Memory B cell (primary cell): Measurements from ENCODE around the gene RPL19.
A peak's percentile ranks its signal among the peaks of the same experiment; 100 is the strongest.

Experiments
- ATAC-seq: fragments of 150-1000 bp; cut with Tn5 transposase; 2 replicates; pipeline ENCODE4 v1.10.0; 2021; ENCODE audit warnings: low read depth, mild to moderate bottlenecking, moderate library complexity
- DNase-seq, 2 donors: peaks; one replicate each; pipeline ENCODE4 v3.0.0; 2022; ENCODE audit warnings: low spot score in 2 of 2
- H3K27ac Mint-ChIP-seq: one replicate; pipeline ENCODE4 v1.8.0; 2022; ENCODE audit warnings: mild to moderate bottlenecking, moderate library complexity, mixed read lengths
- H3K27me3 Mint-ChIP-seq: one replicate; pipeline ENCODE4 v1.8.0; 2022; ENCODE audit warnings: mixed read lengths
- H3K36me3 Mint-ChIP-seq: one replicate; pipeline ENCODE4 v1.8.0; 2022; ENCODE audit warnings: mild to moderate bottlenecking, mixed read lengths
- H3K4me1 Mint-ChIP-seq: one replicate; pipeline ENCODE4 v1.8.0; 2022; ENCODE audit warnings: mixed read lengths
- H3K4me3 Mint-ChIP-seq: one replicate; pipeline ENCODE4 v1.8.0; 2022; ENCODE audit warnings: mild to moderate bottlenecking, moderate library complexity, mixed read lengths
- H3K9me3 Mint-ChIP-seq: one replicate; pipeline ENCODE4 v1.8.0; 2022; ENCODE audit warnings: mixed read lengths

Gene RPL19

GRCh38 chr17:39181303-39181702 is 18.8 kb upstream of the RPL19 start:
- no peak for ATAC-seq
- no peak overlapping the region for H3K27ac Mint-ChIP-seq
- no peaks in the 10 kb centered on the region for H3K9me3 Mint-ChIP-seq
- DNase-seq: no peak
- no peaks in the 10 kb centered on the region for H3K27me3 Mint-ChIP-seq
- no peak overlapping the region for H3K4me3 Mint-ChIP-seq
- H3K4me1 Mint-ChIP-seq: no peaks in the 10 kb centered on the region
- H3K36me3 Mint-ChIP-seq: peaks cover 6% of the 10 kb centered on the region

GRCh38 chr17:39183045-39183444 is 17.0 kb upstream of the RPL19 start:
- Mint-ChIP-seq H3K27me3 (no peaks in the 10 kb centered on the region), H3K27ac (no peak overlapping the region), H3K36me3 (peaks cover 6% of the 10 kb centered on the region), H3K9me3 (no peaks in the 10 kb centered on the region), H3K4me1 (no peaks in the 10 kb centered on the region), H3K4me3 (no peak overlapping the region)
- ATAC-seq (no peak), DNase-seq (no peak)

DNA sequence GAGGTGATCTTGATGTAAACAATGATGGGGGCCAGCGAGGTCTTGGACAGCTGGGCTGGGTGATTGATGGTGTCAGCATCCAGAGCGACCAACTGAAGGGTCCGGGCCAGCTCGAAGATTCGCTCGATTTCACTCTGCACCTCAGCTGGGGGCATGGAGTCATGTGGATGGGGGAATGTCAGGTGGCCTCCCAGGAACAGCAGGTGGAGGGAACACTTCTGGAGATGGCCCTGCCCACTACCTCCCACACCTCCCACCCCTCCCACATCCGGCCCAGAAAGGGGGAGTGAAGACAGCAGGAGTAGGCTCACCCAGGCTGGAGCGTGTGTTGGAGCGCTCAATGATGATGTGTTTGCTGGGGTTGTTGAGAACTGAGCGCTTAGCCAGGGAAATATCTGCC is 16.4 kb upstream of the RPL19 start:
- Mint-ChIP-seq H3K4me3 (no peak overlapping the region), H3K27me3 (no peaks in the 10 kb centered on the region), H3K27ac (no peak overlapping the region), H3K4me1 (no peaks in the 10 kb centered on the region), H3K9me3 (no peaks in the 10 kb centered on the region), H3K36me3 (peaks cover 6% of the 10 kb centered on the region)
- DNase-seq: no peak
- no peak for ATAC-seq

DNA sequence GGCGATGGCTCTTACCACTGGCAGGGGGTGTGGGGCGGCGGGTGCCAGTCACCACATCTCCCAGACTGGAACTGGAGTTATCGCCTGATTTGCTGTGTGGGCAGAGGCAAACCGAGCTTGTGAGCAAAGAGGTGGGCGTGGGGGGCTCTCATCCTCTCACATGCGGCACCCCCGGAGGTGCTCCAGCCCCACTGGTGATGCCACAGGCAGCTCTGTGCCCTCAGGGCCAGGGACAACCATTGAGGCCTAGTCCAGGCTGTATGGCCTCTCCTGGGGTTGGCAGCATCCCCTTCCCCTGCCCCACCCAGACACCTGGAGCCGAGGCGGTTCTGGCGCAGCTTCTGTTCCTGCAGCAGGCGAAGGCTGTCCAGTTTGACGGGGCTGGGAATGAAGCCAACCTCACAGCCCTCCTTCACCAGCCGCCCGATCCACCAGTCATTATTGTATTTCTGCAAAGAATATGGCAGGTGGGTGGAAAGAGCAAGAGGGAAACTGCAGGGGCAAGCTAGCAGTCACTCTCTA is 13.5 kb upstream of the RPL19 start:
- Mint-ChIP-seq H3K27ac (no peak overlapping the region), H3K4me1 (no peaks in the 10 kb centered on the region), H3K4me3 (no peak overlapping the region), H3K36me3 (peaks cover 6% of the 10 kb centered on the region), H3K9me3 (no peaks in the 10 kb centered on the region), H3K27me3 (no peaks in the 10 kb centered on the region)
- DNase-seq (no peak), ATAC-seq (no peak)

- no peak for ATAC-seq
- Mint-ChIP-seq H3K9me3 (no peaks in the 10 kb centered on the region), H3K27me3 (no peaks in the 10 kb centered on the region), H3K36me3 (peaks cover 6% of the 10 kb centered on the region), H3K4me1 (no peaks in the 10 kb centered on the region), H3K4me3 (no peak overlapping the region), H3K27ac (no peak overlapping the region)
- no peak for DNase-seq
These were observed 12.8 kb upstream of the RPL19 start for GRCh38 chr17:39187152-39187830.

DNA sequence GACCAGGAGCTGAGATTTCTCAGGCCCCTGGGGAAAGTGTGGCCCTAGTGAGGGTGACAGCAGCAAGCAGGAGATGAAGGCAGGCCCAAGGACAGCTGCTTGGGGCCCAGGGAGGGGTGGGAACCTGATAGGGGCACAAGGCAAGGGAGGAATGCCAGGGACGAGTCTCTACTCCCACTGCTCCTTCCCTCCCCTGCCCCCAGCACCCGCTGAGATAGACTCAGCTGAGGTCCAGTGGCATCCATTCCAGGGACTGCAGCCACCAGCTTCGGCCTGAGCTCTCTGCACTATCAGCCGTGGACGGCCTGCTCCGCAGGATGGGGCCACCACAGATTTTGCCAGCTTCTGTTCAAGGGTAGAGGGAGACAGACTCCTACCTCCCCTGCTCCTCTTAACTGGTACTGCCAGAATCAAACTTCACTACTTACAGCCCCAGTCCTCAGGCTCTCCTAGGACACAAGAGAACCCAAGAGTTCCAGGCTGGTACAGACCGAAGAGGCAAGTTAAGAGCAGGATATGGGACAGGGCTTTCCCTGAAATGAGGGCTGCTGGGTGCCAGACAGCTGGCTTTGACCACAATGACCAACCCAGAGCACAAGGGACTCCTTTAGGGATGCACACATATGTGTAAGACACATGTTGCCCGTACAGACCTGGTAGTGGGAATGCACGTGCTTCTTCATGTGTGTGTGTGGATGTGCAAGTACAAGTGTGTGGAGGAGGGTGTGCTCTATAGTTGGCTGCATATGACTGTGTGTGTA is 8.2 kb upstream of the RPL19 start:
- DNase-seq (no peak), ATAC-seq (no peak)
- Mint-ChIP-seq H3K4me1 (peaks cover 13% of the 10 kb centered on the region), H3K9me3 (no peaks in the 10 kb centered on the region), H3K27ac (no peak overlapping the region), H3K27me3 (no peaks in the 10 kb centered on the region), H3K36me3 (no peaks in the 10 kb centered on the region), H3K4me3 (no peak overlapping the region)

- H3K4me3 Mint-ChIP-seq: no peak overlapping the region
- ATAC-seq (no peak), DNase-seq (no peak)
- no peak overlapping the region for H3K27ac Mint-ChIP-seq
- H3K4me1 Mint-ChIP-seq: peaks cover 14% of the 10 kb centered on the region
- no peaks in the 10 kb centered on the region for H3K27me3 Mint-ChIP-seq
- H3K9me3 Mint-ChIP-seq: no peaks in the 10 kb centered on the region
- no peaks in the 10 kb centered on the region for H3K36me3 Mint-ChIP-seq
These were observed 7.2 kb upstream of the RPL19 start for GRCh38 chr17:39192901-39193300.

GRCh38 chr17:39193346-39193745 is 6.7 kb upstream of the RPL19 start:
- no peak overlapping the region for H3K27ac Mint-ChIP-seq

DNA sequence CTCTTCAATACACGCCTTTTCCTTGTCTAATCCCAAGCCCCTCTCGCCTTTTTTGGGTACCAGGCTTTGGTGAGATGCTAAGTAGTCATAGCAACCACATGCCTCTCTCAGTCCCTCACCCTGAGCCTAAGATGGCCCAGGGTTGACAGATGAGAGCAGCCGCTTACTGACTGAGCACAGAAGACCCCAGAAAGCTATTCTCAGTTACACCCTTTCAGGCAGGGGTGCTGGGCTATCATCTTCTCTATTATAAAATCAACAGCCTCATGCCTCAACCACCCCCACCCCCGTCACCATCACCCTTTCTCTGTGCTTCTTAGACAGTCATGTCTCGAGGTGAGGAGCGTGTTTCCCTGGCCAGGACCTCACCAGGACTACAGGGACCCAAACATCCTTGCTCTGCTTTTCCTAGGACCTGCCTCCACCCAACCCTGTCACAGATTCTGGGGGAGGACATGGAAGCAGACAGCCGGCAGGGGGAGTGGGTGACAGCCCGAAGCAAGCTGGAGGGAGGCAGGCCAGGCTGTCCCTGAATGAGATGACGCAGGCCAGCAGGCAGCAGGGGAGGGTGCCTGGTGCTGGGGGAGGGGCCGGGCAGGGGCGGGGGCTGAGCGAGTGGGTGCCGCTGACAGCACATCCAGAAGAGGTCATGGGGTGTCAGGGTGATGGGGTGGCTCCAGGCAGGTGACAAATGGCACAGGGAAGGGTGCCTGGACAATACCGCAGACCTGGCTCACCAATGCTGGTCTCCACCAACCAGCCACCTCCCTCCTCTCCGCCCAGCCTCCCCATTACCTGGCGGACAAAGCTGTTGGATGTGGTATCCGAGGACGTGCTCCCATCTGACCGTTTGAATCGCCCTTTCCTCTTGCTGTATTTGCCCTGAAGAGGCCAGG is 5.7 kb upstream of the RPL19 start:
- Mint-ChIP-seq H3K27me3 (no peaks in the 10 kb centered on the region), H3K36me3 (no peaks in the 10 kb centered on the region), H3K4me1 (peaks cover 17% of the 10 kb centered on the region), H3K27ac (no peak overlapping the region), H3K4me3 (no peak overlapping the region), H3K9me3 (no peaks in the 10 kb centered on the region)
- no peak for DNase-seq
- ATAC-seq: no peak

More at GRCh38 chr17:39193346-39193745, 6.7 kb upstream of the RPL19 start:
- no peak for ATAC-seq
- no peaks in the 10 kb centered on the region for H3K36me3 Mint-ChIP-seq
- no peaks in the 10 kb centered on the region for H3K9me3 Mint-ChIP-seq
- no peak for DNase-seq
- H3K4me1 Mint-ChIP-seq: peaks cover 14% of the 10 kb centered on the region
- no peak overlapping the region for H3K4me3 Mint-ChIP-seq
- H3K27me3 Mint-ChIP-seq: no peaks in the 10 kb centered on the region

GRCh38 chr17:39194985-39195524 is 5.0 kb upstream of the RPL19 start:
- Mint-ChIP-seq H3K36me3 (no peaks in the 10 kb centered on the region), H3K27ac (no peak overlapping the region), H3K27me3 (no peaks in the 10 kb centered on the region), H3K9me3 (no peaks in the 10 kb centered on the region), H3K4me1 (peaks cover 22% of the 10 kb centered on the region), H3K4me3 (no peak overlapping the region)
- DNase-seq (no peak), ATAC-seq (no peak)

- peak overlapping the region; percentile 51 for H3K27ac Mint-ChIP-seq
These were observed 4.4 kb upstream of the RPL19 start for GRCh38 chr17:39195568-39196160.

GRCh38 chr17:39196241-39196807 is 3.8 kb upstream of the RPL19 start:
- ATAC-seq (no peak), DNase-seq (no peak)
- Mint-ChIP-seq H3K4me1 (peaks cover 25% of the 10 kb centered on the region), H3K4me3 (peak overlapping the region; percentile 39), H3K27ac (peak overlapping the region; percentile 51), H3K27me3 (no peaks in the 10 kb centered on the region), H3K36me3 (peaks cover 4% of the 10 kb centered on the region), H3K9me3 (no peaks in the 10 kb centered on the region)

More at GRCh38 chr17:39195568-39196160, 4.4 kb upstream of the RPL19 start:
- Mint-ChIP-seq H3K36me3 (peaks cover 1% of the 10 kb centered on the region), H3K9me3 (no peaks in the 10 kb centered on the region), H3K27me3 (no peaks in the 10 kb centered on the region), H3K4me1 (peaks cover 22% of the 10 kb centered on the region), H3K4me3 (peak overlapping the region; percentile 24)
- peak; percentile 30 for ATAC-seq
- no peak for DNase-seq

DNA sequence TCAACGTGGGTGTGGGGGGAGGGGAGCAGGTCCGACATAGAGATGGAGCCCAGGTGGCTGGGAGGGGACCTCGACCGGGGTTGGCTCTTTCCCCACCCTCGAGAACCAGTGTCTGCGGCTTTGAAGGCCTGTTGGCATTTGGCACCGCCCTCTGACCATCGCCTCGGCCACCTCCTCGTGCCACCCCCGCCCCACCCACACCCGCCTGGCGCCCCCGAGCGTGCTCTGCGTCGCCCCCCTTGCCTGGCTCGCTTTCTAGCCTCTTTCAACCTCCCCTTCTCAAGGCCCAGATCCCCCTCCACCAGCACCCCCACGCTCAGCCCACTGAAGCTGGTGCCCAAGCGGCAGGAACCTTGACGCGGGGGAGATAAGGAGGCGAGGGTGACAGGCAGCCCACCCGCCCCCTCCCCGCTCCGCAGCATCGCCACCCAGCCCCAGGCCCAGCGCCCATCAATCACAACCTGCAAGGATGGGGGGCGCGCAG is 3.2 kb upstream of the RPL19 start:
- peaks cover 8% of the 10 kb centered on the region for H3K36me3 Mint-ChIP-seq
- H3K4me1 Mint-ChIP-seq: peaks cover 25% of the 10 kb centered on the region
- no peaks in the 10 kb centered on the region for H3K27me3 Mint-ChIP-seq
- DNase-seq (no peak), ATAC-seq (no peak)
- no peaks in the 10 kb centered on the region for H3K9me3 Mint-ChIP-seq
- H3K27ac Mint-ChIP-seq: no peak overlapping the region
- H3K4me3 Mint-ChIP-seq: peak overlapping the region; percentile 78
